ENCODE results near the gene TSFM. TPM values are rescaled to one million over a fixed set of nuclear protein-coding genes. Genes with fewer than 3 reads are reported as not detected.
A peak's percentile ranks its signal among the peaks of the same experiment; 100 is the strongest.

TSFM gene
- total and polyA plus RNA-seq, 4 donors: 14.6 to 60.5 (median 38.2) TPM

Small RNA genes lying within 50 kb of the gene (small RNA-seq; reads per million reads assigned to genes)
- gene MIR26A2 (3.2 reads per million, percentile 90 among the genes with 10 or more reads in this experiment), gene RNU6-1083P (not detected)

Other genes with a start within 250 kb of the TSFM start
- gene DCTN2, start 235.6 kb upstream of the TSFM start, total RNA-seq: 10 to 100 TPM; 28.5 to 33.2 TPM
- 10 to 100 TPM; 29.2 to 66.6 TPM for gene DCTN2, start 235.6 kb upstream of the TSFM start, polyA plus RNA-seq
- gene KIF5A, start 232.7 kb upstream of the TSFM start, total RNA-seq: under 1 TPM in 1 of 2 donors, not detected in 1; 0.42 TPM
- under 1 TPM in 1 of 2 donors, not detected in 1; 0.01 TPM for gene KIF5A, start 232.7 kb upstream of the TSFM start, polyA plus RNA-seq
- 10 to 100 TPM in 1 of 2 donors, 1 to 10 TPM in 1; 6.5 to 11.9 TPM for gene PIP4K2C, start 191.6 kb upstream of the TSFM start, total RNA-seq
- gene PIP4K2C, start 191.6 kb upstream of the TSFM start, polyA plus RNA-seq: 10 to 100 TPM in 1 of 2 donors, 1 to 10 TPM in 1; 7.1 to 11.7 TPM
- 1 to 10 TPM; 1.1 to 3.2 TPM for gene DTX3, start 178.0 kb upstream of the TSFM start, total RNA-seq
- gene DTX3, start 178.0 kb upstream of the TSFM start, polyA plus RNA-seq: 1 to 10 TPM; 1.1 to 1.7 TPM
- 1 to 10 TPM; 2.0 to 2.3 TPM for gene ARHGEF25, start 171.4 kb upstream of the TSFM start, total RNA-seq
- 1 to 10 TPM in 1 of 2 donors, under 1 TPM in 1; 0.57 to 1.8 TPM for gene ARHGEF25, start 171.4 kb upstream of the TSFM start, polyA plus RNA-seq
- gene B4GALNT1, start 149.6 kb upstream of the TSFM start, total RNA-seq: under 1 TPM in 1 of 2 donors, not detected in 1; 0.25 TPM
- gene B4GALNT1, start 149.6 kb upstream of the TSFM start, polyA plus RNA-seq: under 1 TPM; 0.11 to 0.30 TPM
- gene OS9, start 88.7 kb upstream of the TSFM start, total RNA-seq: 100 to 1,000 TPM; 136 to 357 TPM
- 100 to 1,000 TPM; 153 to 280 TPM for gene OS9, start 88.7 kb upstream of the TSFM start, polyA plus RNA-seq
- 1 to 10 TPM; 1.0 to 1.7 TPM for gene AGAP2, start 44.0 kb upstream of the TSFM start, total RNA-seq
- gene AGAP2, start 44.0 kb upstream of the TSFM start, polyA plus RNA-seq: under 1 TPM; 0.18 to 0.28 TPM
- gene TSPAN31, start 37.7 kb upstream of the TSFM start, total RNA-seq: 10 to 100 TPM; 26.9 to 39.4 TPM
- gene TSPAN31, start 37.7 kb upstream of the TSFM start, polyA plus RNA-seq: 10 to 100 TPM; 16.9 to 22.3 TPM
- 10 to 100 TPM; 28.1 to 69.1 TPM for gene CDK4, start 30.5 kb upstream of the TSFM start, total RNA-seq
- gene CDK4, start 30.5 kb upstream of the TSFM start, polyA plus RNA-seq: 10 to 100 TPM; 36.6 to 39.9 TPM
- gene MARCHF9, start 27.7 kb upstream of the TSFM start, total RNA-seq: 1 to 10 TPM; 1.9 to 2.4 TPM
- 1 to 10 TPM; 1.1 to 3.0 TPM for gene MARCHF9, start 27.7 kb upstream of the TSFM start, polyA plus RNA-seq
- gene CYP27B1, start 15.7 kb upstream of the TSFM start, total RNA-seq: 1 to 10 TPM in 1 of 2 donors, under 1 TPM in 1; 0.05 to 1.6 TPM
- gene CYP27B1, start 15.7 kb upstream of the TSFM start, polyA plus RNA-seq: under 1 TPM; 0.06 to 0.28 TPM
- gene METTL1, start 10.7 kb upstream of the TSFM start, total RNA-seq: 1 to 10 TPM; 2.8 to 3.8 TPM
- 10 to 100 TPM; 10.3 to 11.2 TPM for gene METTL1, start 10.7 kb upstream of the TSFM start, polyA plus RNA-seq
- gene EEF1AKMT3, start 10.2 kb upstream of the TSFM start, total RNA-seq: 1 to 10 TPM; 2.2 to 6.4 TPM
- gene EEF1AKMT3, start 10.2 kb upstream of the TSFM start, polyA plus RNA-seq: 1 to 10 TPM; 1.5 to 2.0 TPM
- 1 to 10 TPM; 1.3 to 6.4 TPM for gene AVIL, start 35.9 kb downstream of the TSFM start, total RNA-seq
- 1 to 10 TPM in 1 of 2 donors, under 1 TPM in 1; 0.48 to 1.8 TPM for gene AVIL, start 35.9 kb downstream of the TSFM start, polyA plus RNA-seq
- gene CTDSP2, start 63.9 kb downstream of the TSFM start, total RNA-seq: 10 to 100 TPM; 38.6 to 60.9 TPM
- gene CTDSP2, start 63.9 kb downstream of the TSFM start, polyA plus RNA-seq: 10 to 100 TPM; 20.1 to 48.9 TPM
- 1 to 10 TPM; 4.1 to 7.1 TPM for gene ATP23, start 158.8 kb downstream of the TSFM start, total RNA-seq
- gene ATP23, start 158.8 kb downstream of the TSFM start, polyA plus RNA-seq: 1 to 10 TPM; 2.8 to 5.0 TPM

All from liver (tissue), 5 donors.